Fibroblast of lung (primary cell): ENCODE measurements around the gene LAMB3. TPM values are rescaled to one million over a fixed set of nuclear protein-coding genes. Genes with fewer than 3 reads are reported as not detected.
A peak's percentile ranks its signal among the peaks of the same experiment; 100 is the strongest.

Experiments used
- DNase-seq, 2 donors: peaks; one replicate each; pipeline versions ENCODE4 v3.0.0 to v3.0.0-alpha.2; 2010; ENCODE audit warnings: low read depth in 2 of 2
- H2AFZ ChIP-seq: 2 replicates; pipeline ENCODE4 v1.5.1; 2012; ENCODE audit warnings: low read length, control low read depth, inconsistent platforms
- H3K27ac ChIP-seq: 2 replicates; pipeline ENCODE4 v1.5.1; 2011; ENCODE audit warnings: low read length, control low read depth; ENCODE audit not compliant: insufficient read depth
- H3K27me3 ChIP-seq: 2 replicates; pipeline ENCODE4 v1.5.1; 2011; ENCODE audit warnings: mild to moderate bottlenecking, low read length; ENCODE audit not compliant: control insufficient read depth, insufficient read depth
- H3K36me3 ChIP-seq: 2 replicates; pipeline ENCODE4 v1.5.1; 2011; ENCODE audit warnings: low read length; ENCODE audit not compliant: control insufficient read depth, insufficient read depth
- H3K4me1 ChIP-seq: 2 replicates; pipeline ENCODE4 v1.5.1; 2011; ENCODE audit warnings: low read length; ENCODE audit not compliant: control insufficient read depth, insufficient read depth; ENCODE audit errors: extremely low read depth
- H3K4me2 ChIP-seq: 2 replicates; pipeline ENCODE4 v1.5.1; 2011; ENCODE audit warnings: low read length, control low read depth; ENCODE audit not compliant: insufficient read depth; ENCODE audit errors: extremely low read depth
- H3K4me3 ChIP-seq, 4 experiments: fragments of 200-600 bp in 1 of 4; sonication (generic) in 1 of 4; replicated peaks in 1 of 4; 2 replicates each; pipeline ENCODE4 v1.5.1; 2011 to 2016; ENCODE audit warnings: low read length in 4 of 4, low read depth in 3 of 4, mild to moderate bottlenecking in 3 of 4, control low read depth in 2 of 4, inconsistent platforms in 1 of 4, mixed read lengths in 1 of 4; ENCODE audit not compliant: insufficient read depth in 1 of 4; ENCODE audit errors: control extremely low read depth in 1 of 4
- H3K79me2 ChIP-seq: 2 replicates; pipeline ENCODE4 v1.5.1; 2012; ENCODE audit warnings: mild to moderate bottlenecking, low read length, inconsistent platforms; ENCODE audit not compliant: control insufficient read depth, insufficient read depth
- H3K9ac ChIP-seq: 2 replicates; pipeline ENCODE4 v1.5.1; 2011; ENCODE audit warnings: mild to moderate bottlenecking, low read length, control low read depth; ENCODE audit not compliant: insufficient read depth
- H3K9me3 ChIP-seq: 2 replicates; pipeline ENCODE4 v1.5.1; 2012; ENCODE audit warnings: low read depth, low read length; ENCODE audit not compliant: control insufficient read depth, insufficient read depth
- H4K20me1 ChIP-seq: 2 replicates; pipeline ENCODE4 v1.5.1; 2011; ENCODE audit warnings: low read length; ENCODE audit not compliant: control insufficient read depth, insufficient read depth; ENCODE audit errors: extremely low read depth
- CTCF ChIP-seq, 2 donors: IDR thresholded peaks in 1 of 2; conservative IDR thresholded peaks in 1 of 2; 1 replicate in 1 of 2; 2 replicates in 1 of 2; pipeline ENCODE4 v1.5.1; 2011 to 2012; ENCODE audit warnings: low read length in 2 of 2, control low read depth in 1 of 2, inconsistent platforms in 1 of 2, low read depth in 1 of 2, mild to moderate bottlenecking in 1 of 2
- EZH2 ChIP-seq: IDR thresholded peaks from 2 replicates; pipeline ENCODE4 v1.5.1; 2012; ENCODE audit warnings: low read length, control low read depth, mild to moderate bottlenecking; ENCODE audit errors: missing control alignments
- polyA plus RNA-seq, 2 donors: library from polyadenylated mRNA; depleted of rRNA in 1 of 2; stranded (reverse) in 1 of 2; unstranded in 1 of 2; fragments of >200 nt; gene quantifications; 2 replicates each; pipeline ENCODE4 v1.2.1, GENCODE V29; 2011 to 2012; ENCODE audit warnings: missing spikeins in 1 of 2
- total RNA-seq: library from RNA; depleted of rRNA; stranded (reverse); fragments of >200 nt; gene quantifications from 2 replicates; pipeline ENCODE4 v1.2.1, GENCODE V29; 2014

LAMB3 gene
- total and polyA plus RNA-seq, 2 donors (not counting 1 experiment from before 2014, with no cell fraction given): 4.1 to 23.3 TPM

- Histone ChIP-seq H3K4me1 (peaks cover 2% of the 10 kb centered on the region), H4K20me1 (no peaks in the 10 kb centered on the region), H3K4me2 (peak within 1 kb of the TSS; percentile 71), H3K4me3 (peak within 1 kb of the TSS; percentile 35 to 83 (median 46)), H3K27ac (no peak within 1 kb of the TSS), H2AFZ (peak within 1 kb of the TSS; percentile 45), H3K9me3 (no peaks in the 10 kb centered on the region), H3K27me3 (no peaks in the 10 kb centered on the region), H3K36me3 (no peaks in the 10 kb centered on the region), H3K9ac (no peak within 1 kb of the TSS), H3K79me2 (no peaks in the 10 kb centered on the region)
- TF ChIP-seq EZH2: no peak
- TF ChIP-seq CTCF (conservative IDR thresholded peaks at IDR 0.05 in 1 of 2, IDR thresholded peaks at IDR 0.05 in 1 of 2; ENCODE audit: low read depth in 1 of 2, low read length in 2 of 2): no peak
- DNase-seq: peak; percentile 62 to 88
Measured at GRCh38 chr1:209583408-209583807, 68.8 kb downstream of the LAMB3 start, which contains the start of gene CAMK1G. Gene CAMK1G, plus strand, starts transcription at chr1:209583714. Its CDS starts 11,270 bp downstream, at chr1:209594984.

DNA sequence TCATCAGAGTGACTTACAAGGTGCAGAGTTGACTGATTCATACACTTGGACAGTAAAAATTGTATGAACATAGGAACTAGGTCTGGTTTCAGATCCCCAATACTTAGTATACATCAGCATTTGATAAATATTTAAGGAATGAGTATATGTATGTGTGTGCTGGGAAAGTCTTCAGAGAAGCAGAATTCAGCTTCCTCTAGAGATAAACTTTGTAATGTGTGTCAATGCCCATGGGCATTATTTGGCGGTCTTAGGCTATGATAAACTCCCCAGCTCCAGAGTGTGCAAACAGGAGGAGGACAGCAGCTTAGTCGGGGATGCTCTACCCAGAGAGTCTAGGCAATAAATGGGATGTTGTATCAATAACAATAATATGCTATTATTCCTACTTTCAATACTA, 71.6 kb downstream of the LAMB3 start:
- H3K27me3 ChIP-seq: no peaks in the 10 kb centered on the region
- no peaks in the 10 kb centered on the region for H3K9me3 ChIP-seq
- H3K27ac ChIP-seq: no peak overlapping the region
- no peaks in the 10 kb centered on the region for H3K36me3 ChIP-seq
- H3K79me2 ChIP-seq: no peaks in the 10 kb centered on the region
- no peak overlapping the region for H2AFZ ChIP-seq
- no peaks in the 10 kb centered on the region for H4K20me1 ChIP-seq
- no peak overlapping the region for H3K9ac ChIP-seq
- no peak for TF ChIP-seq CTCF (conservative IDR thresholded peaks at IDR 0.05 in 1 of 2, IDR thresholded peaks at IDR 0.05 in 1 of 2; ENCODE audit: low read depth in 1 of 2, low read length in 2 of 2)
- TF ChIP-seq EZH2: no peak
- H3K4me2 ChIP-seq: no peak overlapping the region
- H3K4me3 ChIP-seq: no peak overlapping the region
- DNase-seq: no peak
- H3K4me1 ChIP-seq: peaks cover 5% of the 10 kb centered on the region

- no peak for DNase-seq
- H3K27me3 ChIP-seq: no peaks in the 10 kb centered on the region
- no peaks in the 10 kb centered on the region for H4K20me1 ChIP-seq
- H3K9ac ChIP-seq: no peak overlapping the region
- H2AFZ ChIP-seq: no peak overlapping the region
- no peak overlapping the region for H3K4me3 ChIP-seq
- H3K4me1 ChIP-seq: peaks cover 3% of the 10 kb centered on the region
- H3K36me3 ChIP-seq: no peaks in the 10 kb centered on the region
- H3K9me3 ChIP-seq: no peaks in the 10 kb centered on the region
- H3K27ac ChIP-seq: no peak overlapping the region
- H3K79me2 ChIP-seq: no peaks in the 10 kb centered on the region
- H3K4me2 ChIP-seq: no peak overlapping the region
- TF ChIP-seq EZH2: no peak
- no peak for TF ChIP-seq CTCF (conservative IDR thresholded peaks at IDR 0.05 in 1 of 2, IDR thresholded peaks at IDR 0.05 in 1 of 2; ENCODE audit: low read depth in 1 of 2, low read length in 2 of 2)
Measured at GRCh38 chr1:209577346-209577745, 74.9 kb downstream of the LAMB3 start.
